ENCODE data around the gene SPSB2. TPM values are rescaled to one million over a fixed set of nuclear protein-coding genes. Genes with fewer than 3 reads are reported as not detected.
A peak's percentile ranks its signal among the peaks of the same experiment; 100 is the strongest.

The SPSB2 gene
- total RNA-seq, 2 donors from 2014 or later = 34.6 to 36.5 TPM

DNA sequence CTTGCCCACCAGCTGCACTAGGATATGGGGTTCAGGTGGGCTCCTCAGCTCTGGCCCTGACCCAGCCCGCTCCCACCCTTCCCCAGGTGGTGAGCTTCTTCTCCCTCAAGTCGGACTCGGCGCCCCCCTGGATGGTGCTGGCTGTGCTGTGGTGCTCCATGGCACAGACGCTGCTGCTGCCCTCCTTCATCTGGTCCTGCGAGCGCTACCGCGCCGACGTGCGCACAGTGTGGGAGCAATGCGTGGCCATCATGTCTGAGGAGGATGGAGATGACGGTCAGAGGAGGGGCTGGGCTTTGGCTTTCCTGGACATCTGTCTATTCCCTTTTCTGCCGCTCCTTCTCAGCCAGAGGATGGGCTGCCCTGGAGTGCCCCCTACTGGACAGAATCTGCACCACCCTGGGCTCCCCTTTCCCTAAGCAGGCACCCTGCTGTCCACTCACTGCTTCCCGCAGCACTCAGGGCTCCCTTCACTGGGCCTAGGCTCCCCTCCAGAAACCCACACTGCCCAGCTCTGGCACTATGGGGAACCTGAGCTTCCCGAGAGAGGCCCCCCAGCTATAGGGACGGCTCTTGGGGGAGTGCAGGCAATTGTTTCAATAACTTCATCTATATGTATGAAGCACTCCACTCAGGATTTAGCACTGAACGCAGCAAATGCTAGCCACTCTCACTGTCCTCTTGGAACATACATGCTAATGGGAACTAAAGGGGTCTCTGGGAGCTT is 47.5 kb downstream of the SPSB2 start:
- H3K36me3 ChIP-seq (ENCODE audit: control insufficient read depth, insufficient read depth, low read length) = no peaks in the 10 kb centered on the region
- DNase-seq = peak; percentile 98
- Mint-ChIP-seq H3K36me3 (ENCODE audit: low read depth) (no peaks in the 10 kb centered on the region), H3K27ac (no peak overlapping the region), H3K4me3 (peak overlapping the region; percentile 48), H3K4me1 (peaks cover 36% of the 10 kb centered on the region), H3K9me3 (no peaks in the 10 kb centered on the region), H3K27me3 (ENCODE audit: insufficient read depth) (peaks cover 70% of the 10 kb centered on the region)
- H3K9me3 ChIP-seq (ENCODE audit: control insufficient read depth, low read length) = no peaks in the 10 kb centered on the region
- H3K27me3 ChIP-seq (ENCODE audit: control insufficient read depth, insufficient read depth, low read length, poor library complexity, severe bottlenecking) = peaks cover 19% of the 10 kb centered on the region
- no peak overlapping the region for H3K27ac ChIP-seq (ENCODE audit: low read depth, low read length)
- no peak overlapping the region for H3K4me3 ChIP-seq (ENCODE audit: low read length)
- TF ChIP-seq CTCF (conservative IDR thresholded peaks at IDR 0.05) = peak; percentile 100
- WGBS, 2 experiments (ENCODE audit: insufficient coverage in 1 of 2, insufficient read length in 1 of 2) = 9 to 17% methylated on average over 13 to 19 of the region's 19 CpGs
- peaks cover 2% of the 10 kb centered on the region for H3K4me1 ChIP-seq (ENCODE audit: control insufficient read depth, insufficient read depth, low read length)
- H3K9ac ChIP-seq (ENCODE audit: extremely low read depth, low read length, poor library complexity, severe bottlenecking) = no peak overlapping the region

DNA sequence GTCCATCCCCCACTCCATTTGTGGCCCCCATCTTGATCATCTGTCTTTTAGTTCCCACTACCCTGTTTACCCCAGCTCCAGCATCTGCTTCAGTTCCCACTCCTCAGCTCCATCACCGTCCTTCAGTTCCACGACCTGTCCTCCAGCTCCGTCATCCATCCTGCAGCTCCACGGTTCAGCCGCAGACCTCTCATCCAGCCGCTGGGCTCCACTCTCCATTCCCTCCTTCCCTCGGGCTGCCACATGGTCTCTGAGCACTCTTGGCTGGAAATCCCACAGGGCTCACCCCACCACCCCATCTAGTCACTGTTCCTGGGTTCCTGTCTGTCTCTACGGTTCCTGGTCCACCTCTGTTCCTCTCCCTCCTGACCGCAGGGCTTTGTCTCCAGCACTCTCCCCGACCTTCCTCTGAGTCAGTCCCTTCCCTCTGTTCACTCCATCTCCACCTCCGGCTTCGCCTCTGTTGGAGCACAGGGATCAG is 48.2 kb downstream of the SPSB2 start:
- peaks cover 19% of the 10 kb centered on the region for H3K27me3 ChIP-seq (ENCODE audit: control insufficient read depth, insufficient read depth, low read length, poor library complexity, severe bottlenecking)
- no peak overlapping the region for H3K4me3 ChIP-seq (ENCODE audit: low read length)
- TF ChIP-seq CTCF (conservative IDR thresholded peaks at IDR 0.05) = no peak
- peaks cover 77% of the 10 kb centered on the region for H3K27me3 Mint-ChIP-seq (ENCODE audit: insufficient read depth)
- H3K27ac ChIP-seq (ENCODE audit: low read depth, low read length) = no peak overlapping the region
- DNase-seq = no peak
- no peaks in the 10 kb centered on the region for H3K9me3 ChIP-seq (ENCODE audit: control insufficient read depth, low read length)
- peak overlapping the region; percentile 48 for H3K4me3 Mint-ChIP-seq
- H3K4me1 ChIP-seq (ENCODE audit: control insufficient read depth, insufficient read depth, low read length) = peaks cover 6% of the 10 kb centered on the region
- H3K36me3 Mint-ChIP-seq (ENCODE audit: low read depth) = no peaks in the 10 kb centered on the region
- H3K9ac ChIP-seq (ENCODE audit: extremely low read depth, low read length, poor library complexity, severe bottlenecking) = no peak overlapping the region
- H3K4me1 Mint-ChIP-seq = peaks cover 42% of the 10 kb centered on the region
- H3K36me3 ChIP-seq (ENCODE audit: control insufficient read depth, insufficient read depth, low read length) = no peaks in the 10 kb centered on the region
- no peaks in the 10 kb centered on the region for H3K9me3 Mint-ChIP-seq
- 59 to 60% methylated on average over 12 of the region's 12 CpGs for WGBS, 2 experiments (ENCODE audit: insufficient coverage in 1 of 2, insufficient read length in 1 of 2)
- H3K27ac Mint-ChIP-seq = no peak overlapping the region

GRCh38 chr12:6824085-6824775 is 48.9 kb downstream of the SPSB2 start:
- Histone ChIP-seq H3K27me3 (ENCODE audit: control insufficient read depth, insufficient read depth, low read length, poor library complexity, severe bottlenecking) (peaks cover 19% of the 10 kb centered on the region), H3K4me3 (ENCODE audit: low read length) (no peak overlapping the region), H3K27ac (ENCODE audit: low read depth, low read length) (no peak overlapping the region), H3K36me3 (ENCODE audit: control insufficient read depth, insufficient read depth, low read length) (no peaks in the 10 kb centered on the region), H3K9ac (ENCODE audit: extremely low read depth, low read length, poor library complexity, severe bottlenecking) (no peak overlapping the region), H3K4me1 (ENCODE audit: control insufficient read depth, insufficient read depth, low read length) (peaks cover 9% of the 10 kb centered on the region), H3K9me3 (ENCODE audit: control insufficient read depth, low read length) (no peaks in the 10 kb centered on the region)
- Mint-ChIP-seq H3K27ac (no peak overlapping the region), H3K36me3 (ENCODE audit: low read depth) (no peaks in the 10 kb centered on the region), H3K9me3 (no peaks in the 10 kb centered on the region), H3K27me3 (ENCODE audit: insufficient read depth) (peaks cover 84% of the 10 kb centered on the region), H3K4me1 (peaks cover 45% of the 10 kb centered on the region), H3K4me3 (peak overlapping the region; percentile 48)
- WGBS, 2 experiments (ENCODE audit: insufficient coverage in 1 of 2, insufficient read length in 1 of 2) = 94% methylated on average over 36 to 37 of the region's 37 CpGs
- DNase-seq = no peak
- no peak for TF ChIP-seq CTCF (conservative IDR thresholded peaks at IDR 0.05)

Measured in endodermal cell (in vitro differentiated cells).